HUES64 (cell line): ENCODE data around the gene MRPL2.
A peak's percentile ranks its signal among the peaks of the same experiment; 100 is the strongest.

Experiments
- H3K27ac ChIP-seq: 2 replicates; pipeline ENCODE4 v1.7.0; 2013; ENCODE audit warnings: low read depth, low read length, inconsistent platforms
- H3K27me3 ChIP-seq: 2 replicates; pipeline ENCODE4 v1.6.1; 2013; ENCODE audit warnings: mild to moderate bottlenecking, low read length; ENCODE audit not compliant: insufficient read depth
- H3K36me3 ChIP-seq: 2 replicates; pipeline ENCODE4 v1.6.1; 2013; ENCODE audit warnings: mild to moderate bottlenecking, low read length; ENCODE audit not compliant: insufficient read depth
- H3K4me1 ChIP-seq: 2 replicates; pipeline ENCODE4 v1.6.1; 2013; ENCODE audit warnings: mild to moderate bottlenecking, low read length, moderate library complexity; ENCODE audit not compliant: insufficient read depth
- H3K4me3 ChIP-seq: 2 replicates; pipeline ENCODE4 v1.5.1; 2013; ENCODE audit warnings: mild to moderate bottlenecking, low read length, moderate library complexity
- H3K9ac ChIP-seq: 2 replicates; pipeline ENCODE4 v1.6.1; 2013; ENCODE audit warnings: mild to moderate bottlenecking, low read depth, low read length
- H3K9me3 ChIP-seq: 2 replicates; pipeline ENCODE4 v1.6.1; 2013; ENCODE audit warnings: low read depth, low read length; ENCODE audit not compliant: insufficient read depth
- WGBS: fragments of 150-250, 120-280 bp; methylation state at CpG from one replicate; pipeline ENCODE4 v1.1.7; 2013; ENCODE audit warnings: missing lambda C conversion rate; 5-methylcytosine and 5-hydroxymethylcytosine counted together

MRPL2 gene

DNA sequence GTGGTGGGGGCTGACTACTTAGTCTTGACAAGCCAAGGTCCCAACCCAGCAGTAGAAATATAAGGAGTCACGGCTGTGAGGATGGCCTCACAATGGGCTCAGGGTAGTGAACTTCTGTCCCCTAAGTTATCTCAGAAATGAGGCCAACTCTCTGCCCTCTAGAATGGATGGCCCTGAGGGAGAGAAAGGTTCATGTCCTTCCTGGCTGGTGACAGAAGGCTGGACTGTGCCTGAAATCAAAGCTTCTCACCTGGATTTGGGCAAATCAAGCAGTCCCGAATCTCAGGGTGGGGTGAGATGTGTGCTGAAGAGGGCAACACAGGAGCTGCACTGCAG, 25.1 kb downstream of the MRPL2 start:
- no peak overlapping the region for H3K27ac ChIP-seq
- WGBS, result 97% methylated on average over 2 of the region's 2 CpGs
- H3K36me3 ChIP-seq, result peaks cover 71% of the 10 kb centered on the region

DNA sequence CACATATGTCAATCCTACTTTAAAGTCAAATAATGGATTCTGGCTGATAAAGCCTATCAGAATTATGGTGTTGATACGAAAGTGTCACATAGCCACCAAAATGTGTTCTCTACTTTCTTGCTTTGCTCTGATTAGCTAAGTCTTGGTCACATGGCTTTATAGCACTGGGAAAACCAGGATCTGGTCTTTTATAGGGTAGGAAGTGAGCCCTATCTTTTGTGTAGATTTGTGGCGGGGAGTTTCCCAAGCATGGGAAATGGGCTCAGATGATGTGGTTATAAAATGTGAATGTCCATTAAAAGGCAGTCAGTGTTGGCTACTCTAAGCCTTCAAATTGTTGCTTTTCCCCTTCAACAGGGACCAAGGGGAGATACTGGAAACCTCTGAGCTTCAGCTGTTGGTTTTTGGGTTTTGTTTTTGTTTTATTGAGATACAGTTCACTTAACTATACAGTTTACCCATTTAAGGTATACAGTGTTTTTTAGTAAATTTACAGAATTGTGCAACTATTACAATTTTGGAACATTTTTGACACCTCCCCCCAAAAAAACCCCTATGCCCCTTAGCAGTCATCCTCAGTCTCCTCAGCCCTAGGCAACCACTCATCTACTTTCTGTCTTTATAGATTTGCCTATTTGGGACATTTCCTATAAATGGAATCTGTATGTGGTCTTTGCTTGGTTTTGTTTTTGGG, 25.6 kb downstream of the MRPL2 start:
- Histone ChIP-seq H3K4me1 (no peaks in the 10 kb centered on the region), H3K9me3 (no peaks in the 10 kb centered on the region), H3K27ac (no peak overlapping the region), H3K4me3 (no peak overlapping the region), H3K36me3 (peaks cover 71% of the 10 kb centered on the region), H3K9ac (no peak overlapping the region), H3K27me3 (no peaks in the 10 kb centered on the region)
- WGBS, result 98% methylated on average over 2 of the region's 2 CpGs

More for the DNA sequence above, 25.1 kb downstream of the MRPL2 start:
- Histone ChIP-seq H3K4me3 (no peak overlapping the region), H3K4me1 (no peaks in the 10 kb centered on the region), H3K9me3 (no peaks in the 10 kb centered on the region), H3K27me3 (no peaks in the 10 kb centered on the region), H3K9ac (no peak overlapping the region)

DNA sequence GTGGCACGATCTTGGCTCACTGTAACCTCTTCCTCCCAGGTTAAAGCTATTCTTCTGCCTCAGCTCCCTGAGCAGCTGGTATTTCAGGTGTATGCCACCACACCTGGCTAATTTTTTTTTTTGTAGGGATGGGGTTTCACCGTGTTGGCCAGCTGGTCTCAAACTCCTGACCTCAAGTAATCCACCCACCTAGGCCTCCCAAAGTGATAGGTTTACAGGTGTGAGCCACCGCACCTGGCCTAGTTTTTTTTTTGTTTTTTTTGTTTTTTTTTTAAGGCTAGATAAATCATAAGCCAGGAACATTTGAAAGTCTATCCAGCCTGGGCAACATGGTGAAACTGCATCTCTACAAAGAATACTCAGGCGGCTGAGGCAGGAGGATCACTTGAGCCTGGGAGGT, 26.9 kb downstream of the MRPL2 start:
- Histone ChIP-seq H3K9me3 (no peaks in the 10 kb centered on the region), H3K4me1 (no peaks in the 10 kb centered on the region), H3K27me3 (no peaks in the 10 kb centered on the region), H3K9ac (no peak overlapping the region), H3K27ac (no peak overlapping the region), H3K36me3 (peaks cover 71% of the 10 kb centered on the region), H3K4me3 (no peak overlapping the region)
- over 99% methylated on average over 4 of the region's 4 CpGs for WGBS

DNA sequence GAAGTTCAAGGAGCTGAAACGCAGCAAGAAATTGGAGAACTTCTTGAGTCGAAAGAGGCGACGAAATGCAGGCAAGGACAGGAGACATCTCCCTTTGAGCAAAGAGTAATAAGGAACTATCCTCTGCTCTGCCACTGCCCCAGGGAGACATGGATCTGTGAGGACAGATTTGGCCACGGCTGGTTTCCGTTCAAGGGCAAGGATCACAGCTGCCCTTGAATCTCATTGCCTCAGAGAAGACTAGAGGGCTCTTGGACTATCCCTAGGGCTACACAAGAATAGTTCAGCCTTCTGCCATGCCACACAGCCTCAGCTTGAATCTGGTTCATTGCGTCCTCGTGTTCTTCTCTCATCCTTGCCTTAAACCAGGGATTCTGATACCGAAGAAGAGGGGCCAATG, 30.1 kb downstream of the MRPL2 start:
- WGBS, result 97% methylated on average over 9 of the region's 9 CpGs
- H3K9ac ChIP-seq, result no peak overlapping the region
- H3K9me3 ChIP-seq, result no peaks in the 10 kb centered on the region

DNA sequence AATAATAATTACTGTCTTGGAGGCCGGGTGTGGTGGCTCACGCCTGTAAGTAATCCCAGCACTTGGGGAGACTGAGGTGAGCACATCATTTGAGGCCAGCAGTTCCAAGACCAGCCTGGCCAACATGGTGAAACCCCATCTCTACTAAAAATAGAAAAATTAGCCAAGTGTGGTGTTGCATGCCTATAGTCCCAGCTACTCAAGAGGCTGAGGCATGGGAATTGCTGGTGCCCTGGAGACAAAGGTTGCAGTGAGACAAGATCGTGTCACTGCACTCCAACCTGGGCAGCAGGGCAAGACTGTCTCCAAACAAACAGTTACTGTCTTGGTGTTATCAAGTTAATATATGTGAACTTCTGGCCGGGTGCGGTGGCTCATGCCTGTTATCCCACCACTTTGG, 32.9 kb downstream of the MRPL2 start:
- Histone ChIP-seq H3K9me3 (no peaks in the 10 kb centered on the region), H3K4me1 (no peaks in the 10 kb centered on the region), H3K36me3 (peaks cover 70% of the 10 kb centered on the region), H3K27me3 (no peaks in the 10 kb centered on the region), H3K27ac (no peak overlapping the region), H3K9ac (no peak overlapping the region), H3K4me3 (no peak overlapping the region)
- WGBS, result 99% methylated on average over 5 of the region's 5 CpGs

More for the DNA sequence above, 30.1 kb downstream of the MRPL2 start:
- Histone ChIP-seq H3K4me3 (no peak overlapping the region), H3K4me1 (no peaks in the 10 kb centered on the region), H3K27me3 (no peaks in the 10 kb centered on the region), H3K36me3 (peaks cover 86% of the 10 kb centered on the region), H3K27ac (no peak overlapping the region)

DNA sequence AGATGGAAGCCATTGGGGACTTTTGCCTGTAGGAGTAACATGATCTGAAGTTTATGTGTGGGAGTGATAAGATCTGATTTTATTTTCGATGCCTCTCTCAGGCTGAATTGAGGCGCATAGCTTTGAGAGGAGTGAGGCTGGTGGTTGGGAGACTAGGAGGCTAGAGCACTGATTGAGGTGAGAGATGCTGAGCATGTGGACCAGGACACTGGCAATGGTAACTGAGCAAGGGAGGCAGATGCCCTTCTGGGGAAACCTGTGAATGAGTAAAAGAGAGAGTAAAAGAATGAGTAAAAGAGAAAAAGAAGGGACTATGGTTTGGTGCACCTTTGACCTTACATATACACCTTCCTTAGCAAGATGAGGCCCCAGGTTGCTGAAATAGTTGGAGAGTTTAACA, 34.8 kb downstream of the MRPL2 start:
- no peak overlapping the region for H3K9ac ChIP-seq
- WGBS, result 97% methylated on average over 2 of the region's 2 CpGs
- peaks cover 68% of the 10 kb centered on the region for H3K36me3 ChIP-seq

DNA sequence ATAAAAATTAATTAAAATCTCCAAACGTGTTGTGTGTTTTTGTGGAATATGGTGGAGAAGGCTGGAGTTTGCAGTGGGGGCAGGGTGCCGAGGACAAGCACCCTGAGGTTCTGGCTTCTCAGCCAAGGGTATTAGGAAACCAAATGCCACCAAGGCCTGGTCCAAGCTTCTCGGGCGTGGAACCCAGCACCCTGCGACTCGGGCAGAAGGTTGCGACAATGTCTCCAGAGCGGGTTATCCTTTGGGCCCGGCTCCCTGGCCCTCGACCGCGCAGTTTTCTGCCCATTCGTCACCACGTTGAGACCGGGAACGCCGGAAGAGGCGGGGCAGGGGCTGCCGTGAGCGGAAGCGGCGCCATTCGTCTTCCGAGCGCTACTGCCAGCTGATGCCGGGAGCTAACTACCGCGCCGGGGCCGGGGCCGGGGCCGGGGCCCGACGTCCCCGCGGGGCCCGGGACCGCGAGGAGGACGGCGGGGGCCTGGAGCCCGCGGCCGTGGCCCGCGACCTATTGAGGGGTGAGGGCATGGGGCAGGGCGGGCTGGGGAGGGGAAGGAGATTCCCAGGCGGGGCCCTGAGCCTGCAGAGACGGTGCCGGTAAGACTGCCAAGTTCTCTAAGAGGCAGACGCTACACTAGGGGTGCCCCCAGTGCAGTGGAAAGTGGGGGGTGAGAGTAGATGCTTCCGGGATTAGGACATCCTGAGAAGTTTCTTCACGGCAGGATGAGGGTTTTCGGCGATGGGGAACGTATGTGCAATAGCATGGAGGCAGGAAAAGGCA, 37.8 kb downstream of the MRPL2 start, which contains the start of gene RRP36:
TSS of gene RRP36 (plus strand) at position 354 of the 778 bp plus-strand sequence. CDS start at position 386, 32 bp downstream.
- H3K9me3 ChIP-seq, result no peaks in the 10 kb centered on the region
- peak within 1 kb of the TSS; percentile 100 for H3K4me3 ChIP-seq
- peak within 1 kb of the TSS; percentile 91 for H3K27ac ChIP-seq
- peaks cover 64% of the 10 kb centered on the region for H3K36me3 ChIP-seq
- H3K9ac ChIP-seq, result peak within 1 kb of the TSS; percentile 99
- H3K27me3 ChIP-seq, result no peaks in the 10 kb centered on the region
- WGBS, result 2% methylated on average over 56 of the region's 56 CpGs
- H3K4me1 ChIP-seq, result no peaks in the 10 kb centered on the region

More for the DNA sequence above, 34.8 kb downstream of the MRPL2 start:
- Histone ChIP-seq H3K27ac (no peak overlapping the region), H3K27me3 (no peaks in the 10 kb centered on the region), H3K4me1 (no peaks in the 10 kb centered on the region), H3K4me3 (no peak overlapping the region), H3K9me3 (no peaks in the 10 kb centered on the region)

DNA sequence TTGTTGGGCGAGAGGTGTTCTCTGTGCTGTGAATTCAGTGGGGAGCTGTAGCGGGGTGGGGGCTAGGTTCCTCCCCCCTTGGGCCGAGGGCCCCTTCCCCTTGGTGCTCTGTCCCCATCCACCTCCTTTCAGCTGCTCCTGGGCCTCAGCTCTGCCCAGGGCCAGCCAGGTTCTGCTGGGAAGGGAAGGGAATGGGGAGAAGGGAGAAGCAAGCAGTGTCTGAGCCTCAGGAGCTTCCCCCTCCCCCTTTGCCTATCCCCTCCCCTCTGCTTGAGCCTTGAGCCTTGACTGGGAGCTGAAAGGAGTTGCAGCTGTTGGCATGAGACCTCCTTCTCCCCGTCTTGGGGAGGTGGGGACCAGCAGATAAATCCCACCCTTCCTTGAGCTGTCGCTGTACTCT, 38.4 kb downstream of the MRPL2 start:
- H3K4me1 ChIP-seq, result no peaks in the 10 kb centered on the region
- H3K9ac ChIP-seq, result peak overlapping the region; percentile 99
- WGBS, result 65% methylated on average over 3 of the region's 5 CpGs
- H3K27me3 ChIP-seq, result no peaks in the 10 kb centered on the region
- peak overlapping the region; percentile 100 for H3K4me3 ChIP-seq
- H3K27ac ChIP-seq, result peak overlapping the region; percentile 91
- H3K9me3 ChIP-seq, result no peaks in the 10 kb centered on the region
- peaks cover 58% of the 10 kb centered on the region for H3K36me3 ChIP-seq

DNA sequence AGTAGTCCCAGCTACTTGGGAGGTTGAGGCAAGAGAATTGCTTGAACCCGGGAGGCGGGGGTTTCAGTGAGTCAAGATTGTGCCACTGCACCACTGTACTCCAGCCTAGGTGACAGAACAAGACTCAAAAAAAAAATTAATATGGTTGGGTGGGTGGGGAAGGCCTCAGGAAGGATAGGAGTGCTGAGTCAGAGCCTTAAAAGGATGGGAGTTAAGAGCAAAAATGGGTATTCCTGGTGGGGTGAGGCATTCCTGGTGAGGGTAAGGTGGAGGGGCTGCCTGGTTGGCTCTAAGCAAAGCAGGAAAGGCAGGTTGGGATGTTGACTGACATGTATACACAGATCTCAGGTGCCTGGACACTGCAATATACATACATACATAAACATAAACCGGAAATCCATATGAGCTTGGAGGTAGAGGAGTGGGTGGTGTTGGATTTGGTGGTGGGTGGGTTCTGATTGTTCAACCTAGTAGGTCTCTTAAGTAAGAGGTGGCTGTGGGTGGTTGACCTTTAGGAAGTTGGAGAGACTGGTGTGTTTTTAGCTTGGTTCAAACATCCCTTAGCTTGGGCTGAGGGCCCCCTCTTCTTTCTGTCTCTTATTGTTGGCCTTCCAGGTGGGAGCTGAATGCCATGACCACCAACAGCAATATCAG, 39.1 kb downstream of the MRPL2 start:
- 97% methylated on average over 3 of the region's 3 CpGs for WGBS
- H3K4me1 ChIP-seq, result no peaks in the 10 kb centered on the region
- H3K9me3 ChIP-seq, result no peaks in the 10 kb centered on the region
- peaks cover 53% of the 10 kb centered on the region for H3K36me3 ChIP-seq
- no peak overlapping the region for H3K4me3 ChIP-seq
- H3K27ac ChIP-seq, result 0 out of 2 replicates have a peak overlapping the region, but pooled peaks have one; percentile 91
- no peak overlapping the region for H3K9ac ChIP-seq
- H3K27me3 ChIP-seq, result no peaks in the 10 kb centered on the region

DNA sequence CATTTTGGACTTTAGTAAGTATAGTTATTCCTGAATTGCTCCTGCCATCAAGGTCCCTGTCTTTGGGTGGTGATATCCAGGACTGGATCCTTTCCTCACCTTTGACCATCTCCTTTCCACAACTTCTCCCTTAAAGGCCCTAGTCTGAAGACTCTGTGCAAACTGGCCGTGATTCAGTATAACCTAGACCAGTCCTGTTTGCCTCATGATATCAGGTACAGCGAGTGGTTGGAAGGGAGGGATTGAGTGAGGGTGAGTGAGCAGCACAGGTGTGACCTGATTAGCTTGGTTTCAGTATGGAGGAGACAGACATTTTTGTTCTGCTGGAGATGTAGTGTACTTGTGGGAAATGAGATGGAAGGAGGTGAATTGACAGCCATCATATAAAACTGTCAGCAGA, 40.1 kb downstream of the MRPL2 start:
- Histone ChIP-seq H3K9ac (no peak overlapping the region), H3K27ac (no peak overlapping the region), H3K36me3 (peaks cover 42% of the 10 kb centered on the region), H3K4me3 (no peak overlapping the region), H3K27me3 (no peaks in the 10 kb centered on the region), H3K4me1 (no peaks in the 10 kb centered on the region), H3K9me3 (no peaks in the 10 kb centered on the region)
- WGBS, result 88% methylated on average over 2 of the region's 2 CpGs

DNA sequence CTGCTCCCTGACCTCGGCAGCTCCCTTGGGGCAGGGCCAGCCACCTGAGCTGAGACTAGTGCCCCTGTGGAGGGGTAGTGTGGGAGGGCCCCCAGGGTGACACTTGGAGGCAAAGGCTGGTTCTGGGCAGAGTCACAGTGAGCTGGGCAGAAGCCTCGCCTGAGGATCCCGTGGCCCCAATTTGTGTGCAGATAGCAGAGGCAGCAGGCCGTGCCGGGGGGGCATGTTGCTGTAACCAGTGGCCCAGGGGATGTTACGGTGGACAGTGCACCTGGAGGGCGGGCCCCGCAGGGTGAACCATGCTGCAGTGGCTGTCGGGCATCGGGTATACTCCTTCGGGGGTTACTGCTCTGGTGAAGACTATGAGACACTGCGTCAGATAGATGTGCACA, 42.3 kb downstream of the MRPL2 start:
- WGBS, result 93% methylated on average over 12 of the region's 12 CpGs
- Histone ChIP-seq H3K9me3 (no peaks in the 10 kb centered on the region), H3K36me3 (peaks cover 44% of the 10 kb centered on the region), H3K4me3 (no peak overlapping the region), H3K27me3 (no peaks in the 10 kb centered on the region), H3K9ac (no peak overlapping the region), H3K27ac (no peak overlapping the region), H3K4me1 (peaks cover 8% of the 10 kb centered on the region; the same call in 1 of the 2 replicates)
